CD1c-positive myeloid dendritic cell (primary cell): Measurements from ENCODE around the gene KCNJ10.
A peak's percentile ranks its signal among the peaks of the same experiment; 100 is the strongest.

ENCODE experiments used
- DNase-seq: peaks from one replicate; pipeline ENCODE4 v3.0.0-alpha.2; 2016; ENCODE audit errors: extremely low spot score

Gene KCNJ10

GRCh38 chr1:160024195-160024905 is 45.6 kb downstream of the KCNJ10 start:
- no peak for DNase-seq

DNA sequence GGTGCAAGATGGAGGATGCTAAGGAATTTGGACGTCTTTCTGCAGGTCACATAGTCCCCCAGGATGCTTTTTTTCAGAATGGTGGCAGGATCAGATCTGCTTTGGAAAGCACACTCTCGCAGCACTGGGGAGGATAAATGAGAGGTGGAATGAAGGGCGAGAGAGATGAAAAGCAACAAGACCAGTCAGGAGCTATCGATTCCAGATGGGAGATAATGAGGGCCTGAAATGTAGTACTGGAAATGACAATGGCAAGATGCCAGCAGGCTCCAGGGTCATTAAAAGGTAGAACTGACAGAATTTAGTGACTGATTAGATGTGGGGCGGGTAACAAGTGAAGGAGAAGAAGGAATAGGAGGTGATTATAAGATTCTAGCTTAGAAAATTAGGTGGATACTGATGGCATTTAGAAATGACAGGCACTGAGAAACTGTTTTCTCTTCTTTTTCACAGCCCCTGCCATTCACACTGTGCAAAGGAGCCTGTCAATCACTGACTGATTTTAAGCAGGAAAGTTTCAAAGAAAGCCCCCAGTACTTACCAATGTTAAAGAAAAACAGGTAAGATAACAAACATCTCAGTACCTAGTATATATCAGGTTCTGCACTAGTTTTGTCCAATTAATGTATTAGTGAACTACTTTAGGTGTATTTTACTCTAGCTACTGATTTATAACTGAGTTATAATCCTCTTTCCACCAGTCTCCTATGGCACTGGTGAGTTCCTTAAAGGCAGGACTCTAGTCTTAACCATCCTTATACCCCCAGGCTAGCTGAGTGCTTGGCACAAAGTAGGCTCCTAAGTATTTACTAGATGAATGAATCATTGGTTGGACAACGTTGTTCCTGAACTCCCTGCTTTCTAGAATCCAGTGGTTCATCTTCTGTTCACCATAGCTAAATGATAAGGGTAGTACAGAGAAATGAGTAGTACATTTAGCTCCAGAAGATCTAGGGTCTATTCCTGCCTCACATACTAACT is 47.3 kb downstream of the KCNJ10 start:
- DNase-seq, result no peak

- peak; percentile 16 for DNase-seq
Observed at GRCh38 chr1:160021376-160022074, 48.4 kb downstream of the KCNJ10 start.

DNA sequence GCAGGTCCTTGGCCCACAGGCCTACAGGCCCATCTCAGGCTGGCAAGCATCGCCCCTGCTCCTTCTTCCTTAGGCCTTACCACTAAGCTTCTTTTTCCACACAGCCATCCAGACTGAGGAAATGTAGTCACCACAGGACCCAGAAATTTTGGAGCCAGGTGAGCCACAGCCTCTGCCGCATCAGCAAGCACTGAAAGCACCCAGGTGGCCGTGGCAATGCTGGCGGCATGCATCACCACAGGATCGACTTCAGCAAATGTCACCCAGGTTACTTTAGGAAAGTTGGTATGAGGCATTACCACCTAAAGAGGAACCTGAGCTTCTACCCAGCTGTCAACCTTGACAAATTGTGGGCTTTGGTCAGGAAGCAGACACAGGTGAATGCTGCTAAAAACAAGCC is 49.8 kb downstream of the KCNJ10 start:
- DNase-seq, result no peak

DNA sequence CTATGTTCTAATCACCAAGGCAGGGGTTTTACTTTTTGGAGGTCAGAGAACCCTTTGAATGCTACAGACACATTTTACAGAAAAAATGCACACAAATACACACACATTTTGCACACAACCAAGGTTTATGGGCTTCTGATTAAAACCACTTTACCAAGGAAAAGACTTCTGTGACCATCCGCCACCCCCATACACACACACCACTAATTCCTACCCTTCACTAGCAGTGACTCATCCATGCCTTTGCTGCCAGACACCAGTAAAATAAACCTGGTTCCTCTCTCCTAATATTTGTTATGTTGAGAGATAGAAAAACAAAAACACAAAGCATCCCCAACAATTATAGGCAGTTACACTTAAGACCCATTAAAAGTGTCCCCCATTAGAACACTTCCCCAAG is 51.1 kb downstream of the KCNJ10 start:
- DNase-seq, result peak; percentile 27

GRCh38 chr1:160018347-160018746 is 51.6 kb downstream of the KCNJ10 start:
- DNase-seq, result no peak

DNA sequence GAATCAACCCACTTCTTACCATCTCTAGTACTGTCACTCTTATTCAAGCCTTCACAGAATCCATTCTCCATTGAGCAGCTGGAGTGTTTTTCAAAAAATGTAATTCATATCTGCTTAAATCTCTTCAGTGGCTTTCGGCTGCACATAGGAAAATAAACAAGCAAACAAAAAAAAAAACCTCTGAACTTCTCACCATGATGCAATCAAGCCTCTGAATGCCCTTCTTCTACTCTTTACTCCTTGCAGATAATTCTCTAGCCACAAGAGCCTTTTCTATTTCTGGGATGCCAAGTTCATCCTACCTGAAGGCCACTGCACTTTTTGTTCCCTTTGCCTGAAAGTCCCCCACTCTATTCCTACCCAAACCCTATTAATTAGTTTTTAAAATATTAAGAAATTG is 52.4 kb downstream of the KCNJ10 start:
- no peak for DNase-seq

DNA sequence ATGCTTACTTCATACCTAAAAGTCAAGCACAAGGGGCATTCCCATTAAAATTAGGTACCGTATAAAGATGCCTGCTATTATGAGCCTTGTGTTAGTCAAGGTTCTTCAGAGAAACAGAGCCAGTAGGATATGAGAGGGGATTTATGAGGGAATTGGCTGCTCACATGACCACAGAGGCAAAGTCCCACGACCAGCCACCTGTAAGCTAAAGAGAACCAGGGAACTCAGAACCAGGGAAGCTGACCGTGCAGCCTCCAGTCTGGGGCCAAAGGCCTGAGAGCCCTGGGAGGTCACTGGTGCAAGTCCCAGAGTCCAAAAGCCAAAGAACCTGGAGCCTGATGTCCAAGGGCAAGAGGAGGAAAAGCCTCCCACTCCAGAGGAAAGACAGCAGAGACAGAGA is 58.2 kb downstream of the KCNJ10 start:
- DNase-seq, result no peak

DNA sequence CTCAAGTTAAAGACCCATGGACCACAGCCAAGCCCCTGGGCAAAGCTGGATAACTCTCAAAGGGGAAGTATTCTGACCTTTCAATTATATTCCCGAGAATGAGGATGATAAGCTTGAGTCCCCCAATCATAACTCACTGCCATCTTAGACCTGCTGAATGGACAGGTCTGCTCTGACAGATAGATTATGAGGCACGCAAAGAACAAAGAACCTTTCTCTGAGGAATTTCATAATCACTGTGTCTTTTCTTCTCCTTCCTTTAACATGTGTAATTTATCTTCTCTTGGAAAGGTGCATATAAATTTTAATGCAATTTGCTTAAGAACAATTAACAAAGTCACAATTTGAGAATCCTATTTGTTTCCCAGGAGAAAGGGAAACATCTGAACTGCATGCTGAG is 60.2 kb downstream of the KCNJ10 start:
- no peak for DNase-seq

GRCh38 chr1:160009081-160009480 is 60.9 kb downstream of the KCNJ10 start:
- DNase-seq, result no peak

- DNase-seq, result peak; percentile 57
Observed at GRCh38 chr1:160007577-160008200, 62.3 kb downstream of the KCNJ10 start.

DNA sequence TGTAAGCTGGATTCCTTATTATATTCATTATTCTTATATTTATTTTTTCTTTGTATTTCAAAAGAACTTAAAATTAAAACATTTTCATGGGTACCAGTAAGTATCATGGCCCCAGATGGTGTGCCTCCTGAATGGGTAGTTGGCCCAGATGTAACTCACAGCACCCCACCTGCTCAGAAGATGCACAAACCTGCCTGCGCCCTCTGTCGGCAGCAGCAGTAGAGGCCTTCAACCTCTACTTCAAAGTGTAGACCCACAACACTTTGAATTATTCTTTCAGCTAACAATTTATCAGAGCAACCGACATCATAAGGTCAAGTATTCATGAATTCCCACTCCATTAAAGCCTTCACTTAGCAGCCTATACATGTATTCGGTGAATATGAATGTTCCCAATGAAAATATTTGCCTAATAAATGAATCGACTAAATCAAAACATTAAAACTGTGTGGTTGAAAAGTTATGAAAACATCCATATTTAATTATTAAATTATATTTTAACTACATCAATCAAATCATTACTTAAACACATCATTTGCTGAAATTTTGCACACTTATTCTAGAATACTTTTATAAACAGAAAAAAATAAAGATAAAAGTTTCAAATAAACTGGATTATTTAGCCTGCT is 63.5 kb downstream of the KCNJ10 start:
- peak; percentile 79 for DNase-seq

DNA sequence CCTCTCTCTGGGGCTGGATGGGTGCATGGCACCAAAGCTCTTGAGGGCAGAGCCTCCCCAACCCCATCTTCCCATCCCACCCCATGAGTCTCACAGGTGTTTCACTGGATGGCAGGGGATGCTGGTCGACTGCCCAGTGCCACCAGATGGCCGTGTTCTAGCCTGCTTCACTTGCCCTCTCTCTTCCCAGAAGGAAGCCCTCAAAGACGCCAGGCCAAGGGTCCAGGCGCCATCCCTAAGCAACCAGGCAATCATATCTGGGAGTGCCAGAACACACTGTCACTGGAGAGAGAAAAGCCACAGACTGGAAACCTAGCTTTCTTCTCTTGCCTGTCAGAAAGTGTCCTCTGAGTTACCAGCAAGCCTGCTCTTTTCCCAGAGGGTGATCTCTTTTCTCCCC is 64.9 kb downstream of the KCNJ10 start:
- DNase-seq, result no peak

GRCh38 chr1:160004425-160004824 is 65.5 kb downstream of the KCNJ10 start:
- DNase-seq, result no peak

DNA sequence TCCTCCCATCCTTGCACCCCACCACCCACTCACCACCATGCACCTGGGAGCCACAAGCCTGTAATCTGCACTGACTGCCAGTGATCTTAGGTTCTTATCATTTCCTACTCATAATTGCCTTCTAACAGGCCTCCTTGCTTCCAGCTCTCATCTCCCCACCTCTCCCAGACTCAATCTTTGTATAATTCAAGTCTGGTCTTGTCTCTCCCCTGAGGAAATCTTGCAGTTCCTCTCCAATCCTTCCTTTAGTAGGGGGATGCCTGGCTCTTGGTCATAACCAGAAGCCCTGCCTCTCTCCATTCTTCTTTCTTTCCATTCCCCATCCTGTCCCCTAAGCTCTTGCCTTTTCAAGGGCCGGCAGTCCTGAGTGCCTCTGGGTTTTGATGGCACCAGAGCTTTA is 66.0 kb downstream of the KCNJ10 start:
- DNase-seq, result no peak

DNA sequence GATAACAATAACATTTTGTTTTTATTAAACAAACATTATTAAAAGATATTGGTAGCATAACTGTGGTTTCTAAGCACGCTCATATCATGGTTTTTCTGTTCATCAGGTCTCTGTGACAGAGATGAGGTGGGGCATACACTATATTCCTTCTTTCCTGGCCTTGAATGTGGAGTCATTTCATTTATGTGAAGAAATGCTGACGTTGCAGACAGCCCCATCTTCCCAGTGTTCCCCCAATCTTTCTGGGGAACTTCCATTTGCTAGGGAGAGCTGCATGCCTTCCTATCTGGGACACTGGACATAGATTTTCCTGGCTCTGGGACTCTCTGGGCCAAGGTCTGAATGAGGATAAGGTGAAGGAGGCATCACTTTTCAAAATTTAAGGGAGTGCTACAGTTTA is 68.5 kb downstream of the KCNJ10 start:
- DNase-seq, result no peak

GRCh38 chr1:159999204-159999603 is 70.8 kb downstream of the KCNJ10 start:
- DNase-seq, result no peak

GRCh38 chr1:159996653-159997052 is 73.3 kb downstream of the KCNJ10 start:
- DNase-seq, result no peak

GRCh38 chr1:159994896-159995295 is 75.1 kb downstream of the KCNJ10 start:
- DNase-seq, result no peak

- DNase-seq, result no peak
Observed at GRCh38 chr1:159993911-159994310, 76.0 kb downstream of the KCNJ10 start.

- no peak for DNase-seq
Observed at GRCh38 chr1:159992161-159992560, 77.8 kb downstream of the KCNJ10 start.
